ENCODE data around the gene CBLIF. TPM values are rescaled to one million over a fixed set of nuclear protein-coding genes. Genes with fewer than 3 reads are reported as not detected.
A peak's percentile ranks its signal among the peaks of the same experiment; 100 is the strongest.
"Not testable (repeated sequence)": the region's sequence is repeated elsewhere in the genome, so short reads cannot be mapped to it uniquely, and the experiment has no call there.

Gene CBLIF
- total and polyA plus RNA-seq, 2 donors (not counting 1 experiment from before 2014, with no cell fraction given), result not detected

DNA sequence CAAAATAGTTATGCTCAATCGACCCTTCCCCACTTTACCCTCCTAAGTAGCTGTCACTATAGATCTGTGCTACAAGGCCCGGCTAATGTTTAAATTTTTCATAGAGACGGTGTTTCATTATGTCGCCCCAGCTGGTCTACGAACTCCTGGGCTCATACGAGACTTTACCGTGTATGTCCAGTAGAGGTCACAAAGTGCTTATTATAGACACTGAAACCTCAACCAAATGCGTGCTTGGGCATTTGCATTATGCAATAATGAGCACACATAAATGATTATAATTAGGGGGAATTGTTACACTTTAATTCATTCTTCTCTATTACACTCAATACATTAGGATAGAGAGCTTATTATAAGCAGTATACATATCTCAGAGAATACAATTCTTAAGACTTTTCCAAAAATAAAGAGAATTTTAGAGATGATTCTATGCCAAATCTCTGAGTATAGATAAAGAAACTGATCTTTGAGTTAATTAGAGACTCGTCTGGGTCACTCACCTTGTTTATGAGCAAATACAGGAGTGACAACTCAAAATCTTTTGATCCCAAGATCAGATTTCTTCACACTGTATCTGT, 22.2 kb downstream of the CBLIF start:
- DNase-seq (ENCODE audit: low read depth in 2 of 2), result peak; percentile 50 to 68
- Histone ChIP-seq H4K20me1 (ENCODE audit: control insufficient read depth, extremely low read depth, insufficient read depth, low read length) (no peaks in the 10 kb centered on the region), H3K9ac (ENCODE audit: insufficient read depth, low read length) (no peak overlapping the region), H3K4me2 (ENCODE audit: extremely low read depth, insufficient read depth, low read length) (peak overlapping the region; percentile 30), H3K4me3 (replicated peaks in 1 of 4; ENCODE audit: control extremely low read depth in 1 of 4, insufficient read depth in 1 of 4, low read depth in 3 of 4, low read length in 4 of 4) (no peak overlapping the region), H3K9me3 (ENCODE audit: control insufficient read depth, insufficient read depth, low read depth, low read length) (no peaks in the 10 kb centered on the region), H3K36me3 (ENCODE audit: control insufficient read depth, insufficient read depth, low read length) (no peaks in the 10 kb centered on the region), H3K27ac (ENCODE audit: insufficient read depth, low read length) (no peak overlapping the region), H3K4me1 (ENCODE audit: control insufficient read depth, extremely low read depth, insufficient read depth, low read length) (no peaks in the 10 kb centered on the region), H2AFZ (ENCODE audit: low read length) (peak overlapping the region; percentile 25), H3K27me3 (ENCODE audit: control insufficient read depth, insufficient read depth, low read length) (no peaks in the 10 kb centered on the region), H3K79me2 (ENCODE audit: control insufficient read depth, insufficient read depth, low read length) (no peaks in the 10 kb centered on the region)
- TF ChIP-seq, protein P1, sequence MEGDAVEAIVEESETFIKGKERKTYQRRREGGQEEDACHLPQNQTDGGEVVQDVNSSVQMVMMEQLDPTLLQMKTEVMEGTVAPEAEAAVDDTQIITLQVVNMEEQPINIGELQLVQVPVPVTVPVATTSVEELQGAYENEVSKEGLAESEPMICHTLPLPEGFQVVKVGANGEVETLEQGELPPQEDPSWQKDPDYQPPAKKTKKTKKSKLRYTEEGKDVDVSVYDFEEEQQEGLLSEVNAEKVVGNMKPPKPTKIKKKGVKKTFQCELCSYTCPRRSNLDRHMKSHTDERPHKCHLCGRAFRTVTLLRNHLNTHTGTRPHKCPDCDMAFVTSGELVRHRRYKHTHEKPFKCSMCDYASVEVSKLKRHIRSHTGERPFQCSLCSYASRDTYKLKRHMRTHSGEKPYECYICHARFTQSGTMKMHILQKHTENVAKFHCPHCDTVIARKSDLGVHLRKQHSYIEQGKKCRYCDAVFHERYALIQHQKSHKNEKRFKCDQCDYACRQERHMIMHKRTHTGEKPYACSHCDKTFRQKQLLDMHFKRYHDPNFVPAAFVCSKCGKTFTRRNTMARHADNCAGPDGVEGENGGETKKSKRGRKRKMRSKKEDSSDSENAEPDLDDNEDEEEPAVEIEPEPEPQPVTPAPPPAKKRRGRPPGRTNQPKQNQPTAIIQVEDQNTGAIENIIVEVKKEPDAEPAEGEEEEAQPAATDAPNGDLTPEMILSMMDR (conservative IDR thresholded peaks at IDR 0.05 in 1 of 2, IDR thresholded peaks at IDR 0.05 in 1 of 2; ENCODE audit: low read depth in 1 of 2, low read length in 2 of 2), result peak; percentile 57 to 69
- TF ChIP-seq EZH2 (IDR thresholded peaks at IDR 0.05; ENCODE audit: low read length, missing control alignments), result no peak

DNA sequence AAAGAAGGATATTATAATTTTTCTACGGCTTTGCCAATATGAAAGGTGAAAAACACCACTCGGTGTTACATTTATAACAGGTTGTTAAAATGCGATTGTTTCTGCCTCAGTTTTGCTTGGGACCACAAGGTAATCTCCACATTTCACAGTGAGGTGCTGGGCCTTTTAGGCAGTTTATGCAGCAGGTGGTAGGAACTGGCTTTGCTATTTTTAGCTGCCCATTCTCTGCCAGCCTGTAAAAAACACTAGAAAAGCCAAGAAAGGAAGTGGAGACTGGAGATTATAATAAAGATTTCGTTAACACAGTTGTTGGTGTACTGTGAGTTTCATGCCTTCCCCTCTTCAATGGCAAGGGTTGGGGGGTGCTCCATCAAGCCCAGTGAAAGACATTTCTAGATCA, 26.7 kb downstream of the CBLIF start:
- Histone ChIP-seq H3K27ac (ENCODE audit: insufficient read depth, low read length) (no peak overlapping the region), H3K9me3 (ENCODE audit: control insufficient read depth, insufficient read depth, low read depth, low read length) (no peaks in the 10 kb centered on the region), H2AFZ (ENCODE audit: low read length) (no peak overlapping the region), H3K4me1 (ENCODE audit: control insufficient read depth, extremely low read depth, insufficient read depth, low read length) (no peaks in the 10 kb centered on the region), H4K20me1 (ENCODE audit: control insufficient read depth, extremely low read depth, insufficient read depth, low read length) (no peaks in the 10 kb centered on the region), H3K4me3 (replicated peaks in 1 of 4; ENCODE audit: control extremely low read depth in 1 of 4, insufficient read depth in 1 of 4, low read depth in 3 of 4, low read length in 4 of 4) (no peak overlapping the region), H3K79me2 (ENCODE audit: control insufficient read depth, insufficient read depth, low read length) (no peaks in the 10 kb centered on the region), H3K9ac (ENCODE audit: insufficient read depth, low read length) (no peak overlapping the region), H3K27me3 (ENCODE audit: control insufficient read depth, insufficient read depth, low read length) (no peaks in the 10 kb centered on the region), H3K36me3 (ENCODE audit: control insufficient read depth, insufficient read depth, low read length) (no peaks in the 10 kb centered on the region), H3K4me2 (ENCODE audit: extremely low read depth, insufficient read depth, low read length) (no peak overlapping the region)
- TF ChIP-seq EZH2 (IDR thresholded peaks at IDR 0.05; ENCODE audit: low read length, missing control alignments), result no peak
- TF ChIP-seq, protein P1 (conservative IDR thresholded peaks at IDR 0.05 in 1 of 2, IDR thresholded peaks at IDR 0.05 in 1 of 2; ENCODE audit: low read depth in 1 of 2, low read length in 2 of 2), result no peak
- no peak for DNase-seq (ENCODE audit: low read depth in 2 of 2)

DNA sequence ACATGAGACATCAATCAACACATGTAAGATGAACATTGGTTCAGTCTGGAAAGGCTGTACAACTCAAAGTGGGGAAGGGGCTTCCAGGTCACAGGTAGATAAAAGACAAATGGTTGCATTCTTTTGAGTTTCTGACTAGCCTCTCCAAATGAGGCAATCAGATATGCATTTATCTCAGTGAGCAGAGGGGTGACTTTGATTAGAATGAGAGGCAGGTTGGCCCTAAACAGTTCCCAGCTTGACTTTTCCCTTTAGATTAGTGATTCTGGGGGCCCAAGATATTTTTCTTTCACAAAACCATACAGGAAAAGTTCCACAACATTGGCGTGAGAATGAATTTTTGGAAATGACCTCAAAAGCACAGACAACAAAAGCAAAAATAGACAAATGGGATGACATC, 28.9 kb downstream of the CBLIF start:
- H3K27ac ChIP-seq (ENCODE audit: insufficient read depth, low read length); H4K20me1 ChIP-seq (ENCODE audit: control insufficient read depth, extremely low read depth, insufficient read depth, low read length); H3K4me2 ChIP-seq (ENCODE audit: extremely low read depth, insufficient read depth, low read length); H3K9me3 ChIP-seq (ENCODE audit: control insufficient read depth, insufficient read depth, low read depth, low read length); H3K4me1 ChIP-seq (ENCODE audit: control insufficient read depth, extremely low read depth, insufficient read depth, low read length); H2AFZ ChIP-seq (ENCODE audit: low read length); H3K9ac ChIP-seq (ENCODE audit: insufficient read depth, low read length); H3K27me3 ChIP-seq (ENCODE audit: control insufficient read depth, insufficient read depth, low read length); H3K36me3 ChIP-seq (ENCODE audit: control insufficient read depth, insufficient read depth, low read length); H3K4me3 ChIP-seq (replicated peaks in 1 of 4; ENCODE audit: control extremely low read depth in 1 of 4, insufficient read depth in 1 of 4, low read depth in 3 of 4, low read length in 4 of 4); DNase-seq (ENCODE audit: low read depth in 2 of 2); H3K79me2 ChIP-seq (ENCODE audit: control insufficient read depth, insufficient read depth, low read length): not testable (repeated sequence)
